HG03039 (cell line): ENCODE results near the gene SUN2.
"Not testable (repeated sequence)": the region's sequence is repeated elsewhere in the genome, so short reads cannot be mapped to it uniquely, and the experiment has no call there.

Source experiments
- ATAC-seq: cut with Tn5 transposase; IDR thresholded peaks from one replicate; pipeline ENCODE4 v1.9.1; 2021; ENCODE audit warnings: mild to moderate bottlenecking, moderate library complexity; ENCODE audit not compliant: unreplicated experiment

Gene SUN2

DNA sequence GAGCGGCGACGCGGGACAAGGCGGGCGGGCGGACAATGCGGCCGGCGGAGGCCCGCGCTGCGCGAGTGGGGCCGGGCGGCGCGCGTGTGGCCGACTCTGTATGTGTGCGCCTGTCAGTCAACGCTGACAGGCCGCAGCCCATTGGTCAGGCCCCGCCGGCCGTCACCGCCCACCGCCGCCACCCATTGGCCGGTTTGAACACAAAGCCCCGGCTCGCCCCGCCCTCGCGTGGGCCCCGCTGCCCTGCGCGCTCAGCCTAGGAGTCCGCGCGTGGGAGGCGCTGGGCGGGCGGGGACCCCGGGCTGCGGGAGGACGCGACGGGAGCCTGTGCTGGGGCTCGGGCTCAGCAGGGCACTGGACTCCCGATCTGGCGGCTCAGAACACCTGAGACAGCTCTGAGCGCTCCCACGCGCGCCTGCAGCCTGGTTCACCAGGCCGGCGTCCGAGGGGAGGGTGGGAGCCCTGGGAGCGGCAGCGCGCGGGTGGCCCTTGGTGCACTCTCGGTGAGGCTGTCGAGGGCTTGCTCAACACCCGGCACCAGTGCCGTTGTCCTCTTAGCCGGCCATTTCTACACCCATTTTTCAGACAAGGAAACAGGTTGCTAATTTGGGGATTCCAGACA lies at the start of gene SUN2:
Gene SUN2, minus strand, starts transcription at position 88 of the 622 bp plus-strand sequence. CDS start 3,370 bp downstream, outside the sequence.
- peak; percentile 60 for ATAC-seq

GRCh38 chr22:38805041-38805593 lies 49.3 kb upstream of the SUN2 start:
- ATAC-seq, result not testable (repeated sequence)

DNA sequence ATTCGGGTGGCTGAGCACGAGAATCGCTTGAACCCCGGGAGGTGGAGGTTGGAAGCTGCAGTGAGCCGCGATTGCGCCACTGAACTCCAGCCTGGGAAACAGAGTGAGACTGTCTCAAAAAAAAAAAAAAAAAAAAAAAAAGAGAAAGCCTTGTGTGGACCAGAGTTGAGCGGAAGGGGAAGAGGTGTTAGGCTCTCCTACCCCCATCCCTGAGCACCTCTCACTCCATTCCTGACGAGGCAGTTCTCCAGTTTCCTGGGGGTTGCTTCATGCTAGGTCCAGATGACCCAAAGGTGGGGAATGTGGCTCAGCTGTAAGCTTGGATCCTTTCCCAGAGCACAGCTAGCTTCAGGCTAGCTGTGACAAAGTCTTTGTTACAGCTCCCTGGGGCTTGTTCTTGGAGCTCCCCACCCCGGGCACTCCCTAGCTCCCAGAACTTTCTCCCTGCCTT lies 46.9 kb upstream of the SUN2 start:
- no peak for ATAC-seq

- no peak for ATAC-seq
Measured at GRCh38 chr22:38799265-38800002, 43.6 kb upstream of the SUN2 start.

GRCh38 chr22:38798496-38798895 lies 42.7 kb upstream of the SUN2 start:
- no peak for ATAC-seq

GRCh38 chr22:38796262-38796957 lies 40.6 kb upstream of the SUN2 start:
- no peak for ATAC-seq

DNA sequence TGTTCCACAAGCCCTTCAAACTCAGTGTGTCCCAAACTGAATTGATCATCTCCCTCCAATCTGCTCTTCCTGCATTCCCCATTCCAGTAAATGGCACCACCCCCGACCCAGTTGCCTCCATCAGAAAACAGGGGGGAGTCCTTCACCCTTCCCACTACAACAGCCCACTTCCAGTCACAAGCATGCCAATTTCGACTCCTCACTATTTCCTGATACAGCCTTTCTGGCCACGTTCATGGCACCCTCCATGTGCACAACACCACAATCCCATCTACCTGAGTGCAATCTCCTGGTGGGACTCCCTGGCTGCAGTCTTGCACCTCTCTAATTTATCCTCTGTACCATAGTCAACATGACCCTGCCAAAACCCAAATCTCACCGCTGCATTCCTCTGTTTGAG lies 39.8 kb upstream of the SUN2 start:
- ATAC-seq, result no peak

DNA sequence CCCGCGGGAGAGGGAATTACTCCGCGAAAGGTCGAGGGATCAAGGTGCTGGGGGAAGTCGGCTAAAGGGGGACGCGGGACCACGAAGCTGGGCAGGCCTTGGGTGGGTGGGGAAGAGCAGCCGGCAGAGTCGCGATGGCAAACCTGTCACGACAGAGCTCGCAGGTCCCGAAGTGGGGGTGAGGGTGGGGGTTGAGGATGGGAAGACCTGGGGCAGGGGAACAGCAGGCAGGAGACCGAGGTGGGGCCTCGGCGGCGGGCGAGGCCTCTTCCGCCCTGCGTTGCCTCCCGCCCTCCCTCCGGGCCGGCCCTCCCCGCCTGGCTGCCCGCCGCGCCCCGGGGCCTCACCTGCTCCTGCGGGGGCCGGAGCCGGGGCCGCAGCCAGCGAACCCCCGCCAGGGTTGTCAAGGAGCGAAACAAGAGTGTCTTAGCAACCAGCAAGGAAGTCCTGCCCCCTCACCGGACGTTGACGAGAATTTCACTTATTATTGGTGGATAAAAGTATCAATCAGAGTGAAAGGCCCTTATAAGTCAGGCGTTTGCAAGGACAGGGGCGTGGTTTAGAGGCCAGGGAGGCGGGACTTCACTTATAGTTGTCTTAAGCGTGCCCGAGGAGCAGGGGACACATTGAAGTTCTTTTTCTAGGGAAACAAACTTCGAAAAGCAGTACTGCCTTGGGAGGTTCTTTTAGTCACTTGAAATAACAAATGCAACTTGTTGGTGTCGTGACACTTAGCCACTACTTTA lies 38.1 kb upstream of the SUN2 start, which contains the start of gene DNAL4:
Gene DNAL4, minus strand, starts transcription at position 423 of the 746 bp plus-strand sequence. CDS start 11,412 bp downstream, outside the sequence.
- ATAC-seq, result peak; percentile 88

- no peak for ATAC-seq
Measured at GRCh38 chr22:38793317-38793716, 37.5 kb upstream of the SUN2 start.

GRCh38 chr22:38792833-38793232 lies 37.0 kb upstream of the SUN2 start:
- no peak for ATAC-seq

GRCh38 chr22:38789606-38790005 lies 33.8 kb upstream of the SUN2 start:
- ATAC-seq, result no peak

- ATAC-seq, result no peak
Measured at GRCh38 chr22:38788846-38789245, 33.0 kb upstream of the SUN2 start.

- ATAC-seq, result no peak
Measured at GRCh38 chr22:38788021-38788816, 32.4 kb upstream of the SUN2 start.

DNA sequence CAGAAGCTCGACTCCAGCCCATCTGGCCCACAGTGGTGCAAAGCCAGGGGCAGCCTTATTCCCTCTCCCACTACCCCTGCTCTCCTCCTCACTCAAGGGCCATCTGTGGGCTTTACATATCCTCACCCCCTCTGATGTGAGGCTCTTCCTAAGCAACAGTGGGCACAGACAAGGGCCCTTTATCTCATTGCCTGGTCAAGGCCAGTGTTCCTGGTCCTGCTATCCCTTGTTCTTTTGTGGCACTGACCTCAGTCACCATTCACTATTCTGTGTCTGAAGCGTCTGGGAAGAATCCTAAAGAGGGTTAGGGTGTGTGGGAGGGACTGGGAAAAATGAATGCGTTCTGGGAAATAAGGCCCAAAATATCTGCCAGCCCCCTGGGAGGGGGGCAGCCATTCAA lies 30.8 kb upstream of the SUN2 start:
- no peak for ATAC-seq

GRCh38 chr22:38784856-38785255 lies 29.1 kb upstream of the SUN2 start:
- ATAC-seq, result no peak

DNA sequence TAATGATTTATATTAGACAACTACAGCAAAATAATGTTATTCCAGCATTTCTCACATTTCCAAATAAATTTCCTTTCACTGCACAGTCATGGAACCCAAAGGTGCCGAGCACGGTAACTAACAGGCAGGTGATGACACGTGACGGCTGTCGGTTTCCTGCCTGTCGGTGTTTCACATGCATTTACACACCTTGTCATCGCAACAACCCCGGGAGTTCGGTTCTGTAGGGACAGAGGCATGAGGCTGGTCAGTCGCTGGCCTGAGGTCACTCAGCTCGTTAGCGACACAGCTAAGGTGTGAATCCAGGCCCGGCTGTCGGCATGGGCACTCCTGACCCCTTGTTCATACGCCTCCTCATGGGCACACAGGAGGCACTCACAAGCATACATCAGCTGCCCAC lies 28.2 kb upstream of the SUN2 start:
- ATAC-seq, result no peak

GRCh38 chr22:38783095-38783615 lies 27.4 kb upstream of the SUN2 start:
- ATAC-seq, result no peak

GRCh38 chr22:38782402-38783094 lies 26.8 kb upstream of the SUN2 start:
- ATAC-seq, result no peak

DNA sequence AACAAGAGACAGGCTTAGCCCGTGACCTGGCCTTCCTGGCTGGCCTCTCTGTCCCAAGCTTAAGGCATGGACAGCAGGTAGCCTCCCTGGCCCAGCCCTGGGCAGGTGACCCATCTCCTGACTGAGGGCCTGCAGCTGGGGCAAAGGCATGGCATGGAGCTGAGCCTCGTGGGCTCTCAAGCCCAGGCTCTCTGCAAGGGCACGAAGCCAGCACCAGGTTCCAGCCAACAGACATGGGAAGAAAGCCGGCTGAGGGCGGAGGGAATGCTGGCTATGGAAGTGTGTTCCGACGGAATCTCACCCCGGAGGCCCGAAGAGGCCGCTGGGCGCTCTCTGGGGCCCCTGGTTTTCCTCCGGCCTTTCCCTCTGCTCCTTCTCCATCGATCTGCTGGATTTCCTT lies 25.2 kb upstream of the SUN2 start:
- ATAC-seq, result no peak
